HCT116 (cell line): ENCODE results near the gene PLCB1. TPM values are rescaled to one million over a fixed set of nuclear protein-coding genes. Genes with fewer than 3 reads are reported as not detected.

Source experiments
- ATAC-seq: fragments of 200-7000 bp; cut with Tn5 transposase; 2 replicates; pipeline ENCODE4 v1.9.1; 2020; ENCODE audit warnings: mild to moderate bottlenecking, moderate library complexity
- BruUV-seq: library from RNA; stranded (reverse); fragments of 400-500 nt; replicated peaks from 2 replicates; lab custom pipeline; 2021; lab: Mats Ljungman, UMichigan
- CTCF ChIA-PET: fragments of 300-600 bp; sonication (Branson Sonifier 250); formaldehyde crosslinking; loops from one replicate; lab custom pipeline; 2021; ENCODE audit warnings: antibody characterized with exemption; lab: Charles Lee
- POLR2A ChIA-PET: fragments of 300-600, 350-600 bp; sonication (Branson Sonifier 250); formaldehyde crosslinking; loops from one replicate; lab custom pipeline; 2021; ENCODE audit warnings: antibody characterized with exemption; lab: Charles Lee
- RAD21 ChIA-PET, 2 experiments: fragments of 300-600 bp; sonication (Branson Sonifier 250); formaldehyde crosslinking; loops; one replicate each; lab custom pipeline; 2023; ENCODE audit warnings: low total read pairs in 2 of 2; ENCODE audit not compliant: uncharacterized antibody in 2 of 2, unreplicated experiment in 2 of 2, low non-redundant PET in 1 of 2; lab: Charles Lee
- DNase-seq: peaks from one replicate; pipeline ENCODE4 v3.0.0-alpha.2; 2010; ENCODE audit warnings: low read depth, low spot score
- H2AFZ ChIP-seq: fragments of 200-600 bp; shearing (Covaris generic), sonication (generic); 2 replicates; pipeline ENCODE4 v1.6.1; 2017; ENCODE audit warnings: low read depth, mixed run types, mixed read lengths, antibody characterized with exemption, low read length; ENCODE audit not compliant: poor library complexity, severe bottlenecking
- H3K27ac ChIP-seq: 2 replicates; pipeline ENCODE4 v1.5.1; 2012; ENCODE audit warnings: low read depth, low read length
- H3K27me3 ChIP-seq: fragments of 200-600 bp; sonication (generic); 2 replicates; pipeline ENCODE4 v1.6.1; 2016; ENCODE audit warnings: mixed run types, low read length, mixed read lengths; ENCODE audit not compliant: insufficient read depth
- H3K36me3 ChIP-seq, 2 experiments: fragments of 200-500 bp in 1 of 2; fragments of 200-600 bp in 1 of 2; sonication (Bioruptor generic) in 1 of 2; sonication (generic) in 1 of 2; 2 replicates each; pipeline versions ENCODE4 v1.5.1 to v1.6.1; 2014 to 2016; ENCODE audit warnings: low read length in 2 of 2, inconsistent platforms in 1 of 2, mixed read lengths in 1 of 2, mixed run types in 1 of 2; ENCODE audit not compliant: insufficient read depth in 2 of 2, control insufficient read depth in 1 of 2
- H3K4me1 ChIP-seq, 2 experiments: fragments of 200-600 bp in 1 of 2; sonication (generic) in 1 of 2; 2 replicates each; pipeline versions ENCODE4 v1.5.1 to v1.6.1; 2012 to 2017; ENCODE audit warnings: low read length in 2 of 2, inconsistent platforms in 1 of 2, mild to moderate bottlenecking in 1 of 2, mixed read lengths in 1 of 2, mixed run types in 1 of 2, moderate library complexity in 1 of 2; ENCODE audit not compliant: insufficient read depth in 2 of 2, control insufficient read depth in 1 of 2
- H3K4me2 ChIP-seq: fragments of 200-600 bp; sonication (generic); 2 replicates; pipeline ENCODE4 v1.6.1; 2017; ENCODE audit warnings: mixed run types, low read length, mixed read lengths
- H3K4me3 ChIP-seq, 2 experiments: fragments of 200-600 bp in 1 of 2; sonication (generic) in 1 of 2; replicated peaks in 1 of 2; 2 replicates each; pipeline ENCODE4 v1.5.1; 2011 to 2016; ENCODE audit warnings: low read length in 2 of 2, control low read depth in 1 of 2, low read depth in 1 of 2, mild to moderate bottlenecking in 1 of 2, mixed read lengths in 1 of 2, mixed run types in 1 of 2
- H3K79me2 ChIP-seq: fragments of 200-600 bp; sonication (generic); 2 replicates; pipeline ENCODE4 v1.6.1; 2017; ENCODE audit warnings: mild to moderate bottlenecking, mixed run types, low read length, moderate library complexity, mixed read lengths; ENCODE audit not compliant: insufficient read depth
- H3K9ac ChIP-seq: fragments of 200-600 bp; sonication (generic); 2 replicates; pipeline ENCODE4 v1.6.1; 2016; ENCODE audit warnings: low read length, mixed read lengths
- H3K9me2 ChIP-seq: fragments of 200-600 bp; sonication (generic), shearing (Covaris generic); 2 replicates; pipeline ENCODE4 v1.6.1; 2017; ENCODE audit warnings: mixed run types, mild to moderate bottlenecking, moderate library complexity; ENCODE audit not compliant: insufficient read depth
- H3K9me3 ChIP-seq, 2 experiments: fragments of 200-500 bp in 1 of 2; fragments of 200-600 bp in 1 of 2; sonication (Bioruptor generic) in 1 of 2; sonication (generic) in 1 of 2; 2 replicates each; pipeline ENCODE4 v1.6.1; 2014 to 2017; ENCODE audit warnings: low read length in 2 of 2, mixed read lengths in 2 of 2, inconsistent platforms in 1 of 2, low read depth in 1 of 2, mild to moderate bottlenecking in 1 of 2, mixed run types in 1 of 2, moderate library complexity in 1 of 2; ENCODE audit not compliant: control insufficient read depth in 1 of 2, insufficient read depth in 1 of 2
- H4K20me1 ChIP-seq: fragments of 200-600 bp; sonication (generic), shearing (Covaris generic); 2 replicates; pipeline ENCODE4 v1.6.1; 2017; ENCODE audit warnings: mixed run types, mild to moderate bottlenecking, moderate library complexity; ENCODE audit not compliant: insufficient read depth
- ELF1 ChIP-seq: IDR thresholded peaks from 2 replicates; pipeline ENCODE4 v1.6.1; 2012; ENCODE audit warnings: low read depth, borderline replicate concordance
- JUND ChIP-seq: IDR thresholded peaks from 2 replicates; pipeline ENCODE4 v1.6.1; 2012
- POLR2A ChIP-seq: IDR thresholded peaks from 2 replicates; pipeline ENCODE4 v1.7.0; 2011; ENCODE audit warnings: borderline replicate concordance; ENCODE audit not compliant: insufficient read depth, insufficient read length; ENCODE audit errors: extremely low read depth
- SIN3A ChIP-seq: IDR thresholded peaks from 2 replicates; pipeline ENCODE4 v1.6.1; 2012; ENCODE audit warnings: low read depth
- ZNF274 ChIP-seq: fragments of 200-500 bp; sonication (Bioruptor generic); IDR thresholded peaks from 2 replicates; pipeline ENCODE4 v1.6.1; 2014; ENCODE audit warnings: mild to moderate bottlenecking, low read depth, low read length, inconsistent platforms
- intact Hi-C: fragments of 100-400 bp; cut with micrococcal nuclease; formaldehyde crosslinking; loops from 2 replicates; pipeline ENCODE4 v1.10.0; 2022
- total RNA-seq: library from RNA; stranded (reverse); gene quantifications from one replicate; pipeline ENCODE4 v1.2.1, GENCODE V29; 2021; ENCODE audit not compliant: unreplicated experiment
- TF ChIP-seq, protein P1 (sequence below): IDR thresholded peaks from 2 replicates; pipeline ENCODE4 v1.6.1; 2012; ENCODE audit warnings: low read depth

PLCB1 gene
- total RNA-seq, 1 experiment from 2014 or later: 15.8 TPM

DNA sequence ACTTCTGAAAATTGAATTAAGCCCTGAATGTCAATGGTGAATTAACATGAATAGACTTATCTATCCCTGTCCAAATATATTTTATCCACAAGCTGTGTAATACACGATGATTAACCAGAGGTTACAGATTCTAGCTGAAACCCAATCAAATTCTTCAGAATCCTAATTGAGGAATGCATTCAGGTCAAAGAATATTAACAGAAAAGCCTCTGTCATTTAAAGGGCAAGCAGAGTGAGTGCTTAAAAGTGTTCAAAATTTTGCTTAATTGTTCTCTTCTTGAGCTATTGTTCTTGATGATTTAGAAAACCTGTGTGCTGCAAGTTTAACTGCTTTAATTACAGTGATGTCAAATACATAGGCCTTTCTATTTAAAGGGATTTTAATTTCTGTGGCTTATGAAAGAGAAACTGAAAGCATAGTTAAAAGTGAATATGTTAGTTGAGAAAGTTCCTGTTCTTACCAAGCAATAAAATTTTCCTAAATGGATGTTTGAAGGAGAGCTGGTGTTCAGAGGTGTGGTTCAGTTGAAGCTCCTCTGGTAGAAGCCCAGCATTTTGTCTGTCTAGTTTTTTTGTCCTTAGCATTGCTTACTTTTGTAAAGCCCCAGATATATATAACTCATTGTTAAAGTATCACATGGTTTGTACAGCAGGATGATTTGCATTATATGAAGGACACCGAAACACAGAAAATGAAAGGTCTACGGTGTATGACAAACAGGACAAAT lies 470.5 kb downstream of the PLCB1 start:
- ChIA-PET CTCF (no interaction called here), POLR2A (no interaction called here), RAD21 (no interaction called here)
- H3K79me2 ChIP-seq: no peaks in the 10 kb centered on the region
- peaks cover 0 to 8% of the 10 kb centered on the region in 2 experiments; a peak in 1 of 4 replicates for H3K4me1 ChIP-seq
- no peak overlapping the region for H3K4me2 ChIP-seq
- no peak overlapping the region for H3K27ac ChIP-seq
- no peak for DNase-seq
- no TSS peak for BruUV-seq
- H3K36me3 ChIP-seq: no peaks in the 10 kb centered on the region
- no peak overlapping the region for H2AFZ ChIP-seq
- no peak for ATAC-seq
- no peaks in the 10 kb centered on the region for H3K27me3 ChIP-seq
- H3K4me3 ChIP-seq: no peak overlapping the region
- TF ChIP-seq POLR2A (no peak), ZNF274 (no peak), JUND (no peak), SIN3A (no peak), ELF1 (no peak)
- TF ChIP-seq, protein P1, sequence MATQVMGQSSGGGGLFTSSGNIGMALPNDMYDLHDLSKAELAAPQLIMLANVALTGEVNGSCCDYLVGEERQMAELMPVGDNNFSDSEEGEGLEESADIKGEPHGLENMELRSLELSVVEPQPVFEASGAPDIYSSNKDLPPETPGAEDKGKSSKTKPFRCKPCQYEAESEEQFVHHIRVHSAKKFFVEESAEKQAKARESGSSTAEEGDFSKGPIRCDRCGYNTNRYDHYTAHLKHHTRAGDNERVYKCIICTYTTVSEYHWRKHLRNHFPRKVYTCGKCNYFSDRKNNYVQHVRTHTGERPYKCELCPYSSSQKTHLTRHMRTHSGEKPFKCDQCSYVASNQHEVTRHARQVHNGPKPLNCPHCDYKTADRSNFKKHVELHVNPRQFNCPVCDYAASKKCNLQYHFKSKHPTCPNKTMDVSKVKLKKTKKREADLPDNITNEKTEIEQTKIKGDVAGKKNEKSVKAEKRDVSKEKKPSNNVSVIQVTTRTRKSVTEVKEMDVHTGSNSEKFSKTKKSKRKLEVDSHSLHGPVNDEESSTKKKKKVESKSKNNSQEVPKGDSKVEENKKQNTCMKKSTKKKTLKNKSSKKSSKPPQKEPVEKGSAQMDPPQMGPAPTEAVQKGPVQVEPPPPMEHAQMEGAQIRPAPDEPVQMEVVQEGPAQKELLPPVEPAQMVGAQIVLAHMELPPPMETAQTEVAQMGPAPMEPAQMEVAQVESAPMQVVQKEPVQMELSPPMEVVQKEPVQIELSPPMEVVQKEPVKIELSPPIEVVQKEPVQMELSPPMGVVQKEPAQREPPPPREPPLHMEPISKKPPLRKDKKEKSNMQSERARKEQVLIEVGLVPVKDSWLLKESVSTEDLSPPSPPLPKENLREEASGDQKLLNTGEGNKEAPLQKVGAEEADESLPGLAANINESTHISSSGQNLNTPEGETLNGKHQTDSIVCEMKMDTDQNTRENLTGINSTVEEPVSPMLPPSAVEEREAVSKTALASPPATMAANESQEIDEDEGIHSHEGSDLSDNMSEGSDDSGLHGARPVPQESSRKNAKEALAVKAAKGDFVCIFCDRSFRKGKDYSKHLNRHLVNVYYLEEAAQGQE: no peak
- no peaks in the 10 kb centered on the region for H3K9me3 ChIP-seq
- intact Hi-C loops: no loop called here
- H4K20me1 ChIP-seq: no peaks in the 10 kb centered on the region
- no peak overlapping the region for H3K9ac ChIP-seq
- no peaks in the 10 kb centered on the region for H3K9me2 ChIP-seq
